ENCODE results near the gene LRRC8E.
"Not testable (repeated sequence)": the region's sequence is repeated elsewhere in the genome, so short reads cannot be mapped to it uniquely, and the experiment has no call there.

Gene LRRC8E

GRCh38 chr19:7887408-7888144 lies 734 bp upstream of the LRRC8E start:
- DNase-seq (ENCODE audit: low spot score), result no peak

- no peak for DNase-seq (ENCODE audit: low spot score)
Observed at GRCh38 chr19:7888826-7889217, 512 bp downstream of the LRRC8E start.

- DNase-seq (ENCODE audit: low spot score), result not testable (repeated sequence)
Observed at GRCh38 chr19:7893362-7894101, 5.2 kb downstream of the LRRC8E start.

- peak; percentile 47 for DNase-seq (ENCODE audit: low spot score)
Observed at GRCh38 chr19:7894612-7895309, 6.5 kb downstream of the LRRC8E start.

- DNase-seq (ENCODE audit: low spot score), result no peak
Observed at GRCh38 chr19:7895565-7895964, 7.3 kb downstream of the LRRC8E start.

- no peak for DNase-seq (ENCODE audit: low spot score)
Observed at GRCh38 chr19:7897292-7897691, 9.0 kb downstream of the LRRC8E start.

GRCh38 chr19:7898967-7899366 lies 10.7 kb downstream of the LRRC8E start:
- DNase-seq (ENCODE audit: low spot score), result no peak

GRCh38 chr19:7899751-7900378 lies 11.6 kb downstream of the LRRC8E start:
- DNase-seq (ENCODE audit: low spot score), result no peak

- DNase-seq (ENCODE audit: low spot score), result no peak
Observed at GRCh38 chr19:7900401-7900870, 12.1 kb downstream of the LRRC8E start.

GRCh38 chr19:7900931-7901330 lies 12.6 kb downstream of the LRRC8E start:
- no peak for DNase-seq (ENCODE audit: low spot score)

- DNase-seq (ENCODE audit: low spot score), result no peak
Observed at GRCh38 chr19:7901337-7901736, 13.0 kb downstream of the LRRC8E start.

- DNase-seq (ENCODE audit: low spot score), result no peak
Observed at GRCh38 chr19:7902796-7903243, 14.5 kb downstream of the LRRC8E start.

- peak; percentile 95 for DNase-seq (ENCODE audit: low spot score)
Observed at GRCh38 chr19:7903244-7904073, 15.1 kb downstream of the LRRC8E start, which contains the start of gene MAP2K7. Gene MAP2K7 (plus strand): TSS chr19:7903877. CDS start chr19:7903945, 68 bp downstream.

GRCh38 chr19:7904074-7905020 lies 16.0 kb downstream of the LRRC8E start:
- DNase-seq (ENCODE audit: low spot score), result peak; percentile 74

- no peak for DNase-seq (ENCODE audit: low spot score)
Observed at GRCh38 chr19:7905268-7905667, 17.0 kb downstream of the LRRC8E start.

GRCh38 chr19:7905859-7906258 lies 17.5 kb downstream of the LRRC8E start:
- DNase-seq (ENCODE audit: low spot score), result no peak

- no peak for DNase-seq (ENCODE audit: low spot score)
Observed at GRCh38 chr19:7907122-7907521, 18.8 kb downstream of the LRRC8E start.

GRCh38 chr19:7907544-7907943 lies 19.2 kb downstream of the LRRC8E start:
- no peak for DNase-seq (ENCODE audit: low spot score)

GRCh38 chr19:7908078-7908699 lies 19.9 kb downstream of the LRRC8E start:
- no peak for DNase-seq (ENCODE audit: low spot score)
